HG03175 (cell line): Measurements from ENCODE around the gene ANGPTL2.
"Not testable (repeated sequence)": the region's sequence is repeated elsewhere in the genome, so short reads cannot be mapped to it uniquely, and the experiment has no call there.

Experiments used
- ATAC-seq: cut with Tn5 transposase; IDR thresholded peaks from one replicate; pipeline ENCODE4 v1.9.1; 2021; ENCODE audit warnings: mild to moderate bottlenecking, moderate library complexity; ENCODE audit not compliant: unreplicated experiment

The ANGPTL2 gene

GRCh38 chr9:127122176-127123063, at the start of gene ANGPTL2:
TSS of gene ANGPTL2 (minus strand) at chr9:127122635. CDS start at chr9:127108731, 13,904 bp downstream.
- ATAC-seq = peak; percentile 57

GRCh38 chr9:127171348-127171747, 48.9 kb upstream of the ANGPTL2 start:
- ATAC-seq = not testable (repeated sequence)

- ATAC-seq = no peak
Measured at GRCh38 chr9:127170652-127171051, 48.2 kb upstream of the ANGPTL2 start.

- ATAC-seq = no peak
Measured at GRCh38 chr9:127170103-127170502, 47.7 kb upstream of the ANGPTL2 start.

- ATAC-seq = no peak
Measured at GRCh38 chr9:127169575-127169883, 47.1 kb upstream of the ANGPTL2 start.

GRCh38 chr9:127168756-127169574, 46.5 kb upstream of the ANGPTL2 start:
- no peak for ATAC-seq

- no peak for ATAC-seq
Measured at GRCh38 chr9:127167560-127168326, 45.3 kb upstream of the ANGPTL2 start.

- ATAC-seq = peak; percentile 78
Measured at GRCh38 chr9:127166651-127167524, 44.5 kb upstream of the ANGPTL2 start.

- ATAC-seq = no peak
Measured at GRCh38 chr9:127166111-127166510, 43.7 kb upstream of the ANGPTL2 start.

GRCh38 chr9:127165116-127165515, 42.7 kb upstream of the ANGPTL2 start:
- ATAC-seq = no peak

- no peak for ATAC-seq
Measured at GRCh38 chr9:127163409-127163808, 41.0 kb upstream of the ANGPTL2 start.

- no peak for ATAC-seq
Measured at GRCh38 chr9:127162864-127163365, 40.5 kb upstream of the ANGPTL2 start.

- no peak for ATAC-seq
Measured at GRCh38 chr9:127162046-127162863, 39.8 kb upstream of the ANGPTL2 start.

- ATAC-seq = no peak
Measured at GRCh38 chr9:127161081-127161624, 38.7 kb upstream of the ANGPTL2 start.

GRCh38 chr9:127159949-127160610, 37.6 kb upstream of the ANGPTL2 start:
- no peak for ATAC-seq

- ATAC-seq = no peak
Measured at GRCh38 chr9:127159325-127159801, 36.9 kb upstream of the ANGPTL2 start.

- no peak for ATAC-seq
Measured at GRCh38 chr9:127158786-127159324, 36.4 kb upstream of the ANGPTL2 start.
